HEK293 (cell line): ENCODE measurements around the gene EMSY.

Experiments used
- CTCF ChIA-PET: fragments of 350-600 bp; formaldehyde crosslinking; extraction: SDS; loops from one replicate; lab custom pipeline; 2021; ENCODE audit warnings: antibody characterized with exemption; lab: Yijun Ruan, JAX
- POLR2A ChIA-PET: fragments of 300-600 bp; formaldehyde crosslinking; extraction: SDS; loops from one replicate; lab custom pipeline; 2020; ENCODE audit warnings: antibody characterized with exemption, inconsistent platforms; lab: Yijun Ruan, JAX
- H3K27ac ChIP-seq: fragments of 200-500 bp; sonication (Bioruptor generic); 2 replicates; pipeline ENCODE4 v1.5.1; 2014; ENCODE audit warnings: low read depth, low read length, control low read depth, inconsistent platforms; ENCODE audit errors: extremely low read depth
- H3K36me3 ChIP-seq, 2 experiments: fragments of 200-500 bp in 1 of 2; sonication (Bioruptor generic) in 1 of 2; 1 replicate in 1 of 2; 2 replicates in 1 of 2; pipeline ENCODE4 v1.5.1; 2014 to 2017; ENCODE audit warnings: inconsistent platforms in 2 of 2, low read length in 2 of 2; ENCODE audit not compliant: control insufficient read depth in 2 of 2, insufficient read depth in 1 of 2
- H3K4me1 ChIP-seq: fragments of 200-500 bp; sonication (Bioruptor generic); 2 replicates; pipeline ENCODE4 v1.5.1; 2014; ENCODE audit warnings: mild to moderate bottlenecking, low read length, inconsistent platforms; ENCODE audit not compliant: control insufficient read depth, insufficient read depth
- H3K4me3 ChIP-seq: 2 replicates; pipeline ENCODE4 v1.5.1; 2011; ENCODE audit warnings: low read depth, mild to moderate bottlenecking, control low read depth, low read length, moderate library complexity
- H3K9me3 ChIP-seq: fragments of 200-500 bp; sonication (Bioruptor generic); 2 replicates; pipeline ENCODE4 v1.5.1; 2014; ENCODE audit warnings: low read depth, low read length, inconsistent platforms; ENCODE audit not compliant: control insufficient read depth, insufficient read depth
- AEBP2 ChIP-seq: fragments of 450-650 bp; formaldehyde crosslinking; IDR thresholded peaks from 2 replicates; pipeline ENCODE4 v1.5.1; 2016; ENCODE audit warnings: missing biosample characterization, missing genetic modification characterization, borderline replicate concordance
- BCL11A ChIP-seq: fragments of 450-650 bp; formaldehyde crosslinking; IDR thresholded peaks from 2 replicates; pipeline ENCODE4 v1.5.1; 2016; ENCODE audit warnings: low read depth, missing biosample characterization, missing genetic modification characterization
- CTCF ChIP-seq: fragments of 450-650 bp; formaldehyde crosslinking; IDR thresholded peaks from 2 replicates; pipeline ENCODE4 v1.5.1; 2016; ENCODE audit warnings: missing biosample characterization, missing genetic modification characterization
- MEIS1 ChIP-seq: sonication (generic); formaldehyde crosslinking; IDR thresholded peaks from 2 replicates; pipeline ENCODE4 v1.8.1; 2022; ENCODE audit warnings: missing genetic modification reagents, mild to moderate bottlenecking, borderline replicate concordance
- REST ChIP-seq: fragments of 450-650 bp; formaldehyde crosslinking; IDR thresholded peaks from 2 replicates; pipeline ENCODE4 v1.5.1; 2016; ENCODE audit warnings: missing biosample characterization, missing genetic modification characterization
- TCF7L2 ChIP-seq: IDR thresholded peaks from 2 replicates; pipeline ENCODE4 v1.6.1; 2011; ENCODE audit warnings: low read depth, mild to moderate bottlenecking, inconsistent platforms, low read length, moderate library complexity, borderline replicate concordance
- TRIM28 ChIP-seq: IDR thresholded peaks from 2 replicates; pipeline ENCODE4 v1.6.1; 2011; ENCODE audit warnings: low read length, control low read depth, borderline replicate concordance
- ZBTB20 ChIP-seq: fragments of 450-650 bp; formaldehyde crosslinking; IDR thresholded peaks from 2 replicates; pipeline ENCODE4 v1.5.1; 2016; ENCODE audit warnings: missing biosample characterization, missing genetic modification characterization
- ZNF112 ChIP-seq: fragments of 450-650 bp; formaldehyde crosslinking; IDR thresholded peaks from 2 replicates; pipeline ENCODE4 v1.5.0; 2017; ENCODE audit warnings: missing biosample characterization, missing genetic modification characterization
- ZNF114 ChIP-seq: fragments of 450-650 bp; formaldehyde crosslinking; IDR thresholded peaks from 2 replicates; pipeline ENCODE4 v1.5.0; 2017; ENCODE audit warnings: missing biosample characterization, missing genetic modification characterization
- ZNF423 ChIP-seq: fragments of 450-650 bp; formaldehyde crosslinking; IDR thresholded peaks from 2 replicates; pipeline ENCODE4 v1.5.1; 2016; ENCODE audit warnings: missing biosample characterization, missing genetic modification characterization
- ZNF473 ChIP-seq: fragments of 450-650 bp; formaldehyde crosslinking; IDR thresholded peaks from 2 replicates; pipeline ENCODE4 v1.5.1; 2017; ENCODE audit warnings: missing biosample characterization, missing genetic modification characterization
- ZNF521 ChIP-seq: fragments of 450-650 bp; formaldehyde crosslinking; IDR thresholded peaks from 2 replicates; pipeline ENCODE4 v1.5.1; 2017; ENCODE audit warnings: missing biosample characterization, mild to moderate bottlenecking, missing genetic modification characterization
- ZNF621 ChIP-seq: fragments of 450-650 bp; formaldehyde crosslinking; IDR thresholded peaks from 2 replicates; pipeline ENCODE4 v1.5.1; 2017; ENCODE audit warnings: missing biosample characterization, missing genetic modification characterization
- ZNF658 ChIP-seq: fragments of 450-650 bp; formaldehyde crosslinking; IDR thresholded peaks from 2 replicates; pipeline ENCODE4; 2016; ENCODE audit warnings: missing biosample characterization, missing genetic modification characterization
- ZNF747 ChIP-seq: fragments of 450-650 bp; formaldehyde crosslinking; IDR thresholded peaks from 2 replicates; pipeline ENCODE4 v1.5.1; 2016; ENCODE audit warnings: missing biosample characterization, missing genetic modification characterization
- ZSCAN23 ChIP-seq: fragments of 450-650 bp; formaldehyde crosslinking; IDR thresholded peaks from 2 replicates; pipeline ENCODE4 v1.5.1; 2016; ENCODE audit warnings: missing biosample characterization, missing genetic modification characterization
- TF ChIP-seq, protein P1 (sequence below): fragments of 450-650 bp; formaldehyde crosslinking; IDR thresholded peaks from 2 replicates; pipeline ENCODE4 v1.5.1; 2016; ENCODE audit warnings: missing biosample characterization, missing genetic modification characterization, borderline replicate concordance

EMSY gene

GRCh38 chr11:76493040-76493439 lies 48.2 kb downstream of the EMSY start:
- POLR2A ChIA-PET: no interaction called here
- TF ChIP-seq BCL11A (tag by site-specific recombination) (no peak), REST (tag by site-specific recombination) (no peak), ZNF114 (tag by site-specific recombination) (no peak), ZNF473 (tag by site-specific recombination) (no peak), ZNF747 (tag by site-specific recombination) (no peak), AEBP2 (tag by site-specific recombination) (no peak), ZNF521 (tag by site-specific recombination) (no peak), TCF7L2 (no peak)
- TF ChIP-seq, protein P1, sequence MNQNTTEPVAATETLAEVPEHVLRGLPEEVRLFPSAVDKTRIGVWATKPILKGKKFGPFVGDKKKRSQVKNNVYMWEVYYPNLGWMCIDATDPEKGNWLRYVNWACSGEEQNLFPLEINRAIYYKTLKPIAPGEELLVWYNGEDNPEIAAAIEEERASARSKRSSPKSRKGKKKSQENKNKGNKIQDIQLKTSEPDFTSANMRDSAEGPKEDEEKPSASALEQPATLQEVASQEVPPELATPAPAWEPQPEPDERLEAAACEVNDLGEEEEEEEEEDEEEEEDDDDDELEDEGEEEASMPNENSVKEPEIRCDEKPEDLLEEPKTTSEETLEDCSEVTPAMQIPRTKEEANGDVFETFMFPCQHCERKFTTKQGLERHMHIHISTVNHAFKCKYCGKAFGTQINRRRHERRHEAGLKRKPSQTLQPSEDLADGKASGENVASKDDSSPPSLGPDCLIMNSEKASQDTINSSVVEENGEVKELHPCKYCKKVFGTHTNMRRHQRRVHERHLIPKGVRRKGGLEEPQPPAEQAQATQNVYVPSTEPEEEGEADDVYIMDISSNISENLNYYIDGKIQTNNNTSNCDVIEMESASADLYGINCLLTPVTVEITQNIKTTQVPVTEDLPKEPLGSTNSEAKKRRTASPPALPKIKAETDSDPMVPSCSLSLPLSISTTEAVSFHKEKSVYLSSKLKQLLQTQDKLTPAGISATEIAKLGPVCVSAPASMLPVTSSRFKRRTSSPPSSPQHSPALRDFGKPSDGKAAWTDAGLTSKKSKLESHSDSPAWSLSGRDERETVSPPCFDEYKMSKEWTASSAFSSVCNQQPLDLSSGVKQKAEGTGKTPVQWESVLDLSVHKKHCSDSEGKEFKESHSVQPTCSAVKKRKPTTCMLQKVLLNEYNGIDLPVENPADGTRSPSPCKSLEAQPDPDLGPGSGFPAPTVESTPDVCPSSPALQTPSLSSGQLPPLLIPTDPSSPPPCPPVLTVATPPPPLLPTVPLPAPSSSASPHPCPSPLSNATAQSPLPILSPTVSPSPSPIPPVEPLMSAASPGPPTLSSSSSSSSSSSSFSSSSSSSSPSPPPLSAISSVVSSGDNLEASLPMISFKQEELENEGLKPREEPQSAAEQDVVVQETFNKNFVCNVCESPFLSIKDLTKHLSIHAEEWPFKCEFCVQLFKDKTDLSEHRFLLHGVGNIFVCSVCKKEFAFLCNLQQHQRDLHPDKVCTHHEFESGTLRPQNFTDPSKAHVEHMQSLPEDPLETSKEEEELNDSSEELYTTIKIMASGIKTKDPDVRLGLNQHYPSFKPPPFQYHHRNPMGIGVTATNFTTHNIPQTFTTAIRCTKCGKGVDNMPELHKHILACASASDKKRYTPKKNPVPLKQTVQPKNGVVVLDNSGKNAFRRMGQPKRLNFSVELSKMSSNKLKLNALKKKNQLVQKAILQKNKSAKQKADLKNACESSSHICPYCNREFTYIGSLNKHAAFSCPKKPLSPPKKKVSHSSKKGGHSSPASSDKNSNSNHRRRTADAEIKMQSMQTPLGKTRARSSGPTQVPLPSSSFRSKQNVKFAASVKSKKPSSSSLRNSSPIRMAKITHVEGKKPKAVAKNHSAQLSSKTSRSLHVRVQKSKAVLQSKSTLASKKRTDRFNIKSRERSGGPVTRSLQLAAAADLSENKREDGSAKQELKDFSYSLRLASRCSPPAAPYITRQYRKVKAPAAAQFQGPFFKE (tag by site-specific recombination): no peak
- CTCF ChIA-PET: no interaction called here
- peaks cover 0 to 25% of the 10 kb centered on the region in 2 experiments; a peak in 1 of 3 replicates for H3K36me3 ChIP-seq
- no peak overlapping the region for H3K27ac ChIP-seq
- H3K4me1 ChIP-seq: no peaks in the 10 kb centered on the region
- no peaks in the 10 kb centered on the region for H3K9me3 ChIP-seq
- H3K4me3 ChIP-seq: no peak overlapping the region

GRCh38 chr11:76493626-76494539 lies 49.1 kb downstream of the EMSY start:
- TF ChIP-seq ZNF658 (tag by site-specific recombination): no peak
- no peak for TF ChIP-seq ZBTB20 (tag by site-specific recombination)
- TF ChIP-seq AEBP2 (tag by site-specific recombination): no peak
- TF ChIP-seq ZNF112 (tag by site-specific recombination): no peak
- TF ChIP-seq ZSCAN23 (tag by site-specific recombination): no peak
- no peak for TF ChIP-seq MEIS1
- TF ChIP-seq TRIM28: no peak
- TF ChIP-seq ZNF423 (tag by site-specific recombination): no peak
- TF ChIP-seq ZNF621 (tag by site-specific recombination): no peak
- TF ChIP-seq CTCF (tag by site-specific recombination): no peak
- POLR2A ChIA-PET: no interaction called here
- no peaks in the 10 kb centered on the region for H3K9me3 ChIP-seq
- H3K36me3 ChIP-seq: peaks cover 0 to 27% of the 10 kb centered on the region in 2 experiments; a peak in 1 of 3 replicates
- H3K4me3 ChIP-seq: no peak overlapping the region
- no peaks in the 10 kb centered on the region for H3K4me1 ChIP-seq
- H3K27ac ChIP-seq: no peak overlapping the region
- CTCF ChIA-PET: interaction anchor here (0.6 kb wide), 1 partner anchor 19 kb away, joined by 3 read pairs; no protein-coding TSS in a partner anchor
